NCI-H2107 treated with DMSO at 0.1 percent for 48 hours (cell line): ENCODE results near the gene CCDC102B.

Experiments
- DNase-seq: peaks from one replicate; lab custom pipeline; 2025; ENCODE audit not compliant: unreplicated experiment; lab: John Stamatoyannopoulos, UW

The CCDC102B gene

GRCh38 chr18:69067048-69067447 lies 269.2 kb downstream of the CCDC102B start:
- no peak for DNase-seq

- DNase-seq, result no peak
These were observed 273.8 kb downstream of the CCDC102B start for GRCh38 chr18:69071680-69072079.

GRCh38 chr18:69081846-69082245 lies 284.0 kb downstream of the CCDC102B start:
- DNase-seq, result no peak

GRCh38 chr18:69082499-69082898 lies 284.6 kb downstream of the CCDC102B start:
- DNase-seq, result no peak

- DNase-seq, result no peak
These were observed 288.1 kb downstream of the CCDC102B start for GRCh38 chr18:69085951-69086350.

- no peak for DNase-seq
These were observed 291.1 kb downstream of the CCDC102B start for GRCh38 chr18:69088973-69089372.

- no peak for DNase-seq
These were observed 299.5 kb downstream of the CCDC102B start for GRCh38 chr18:69097349-69097748.

- DNase-seq, result no peak
These were observed 305.1 kb downstream of the CCDC102B start for GRCh38 chr18:69102959-69103358.
